IMR-90 (cell line): ENCODE data around the gene CDC42BPA. TPM values are rescaled to one million over a fixed set of nuclear protein-coding genes. Genes with fewer than 3 reads are reported as not detected.

ENCODE experiments used
- ATAC-seq: fragments of 200-7000 bp; cut with Tn5 transposase; 2 replicates; pipeline ENCODE4 v1.9.1; 2020; ENCODE audit warnings: low read depth, mild to moderate bottlenecking, moderate library complexity
- BruUV-seq: library from RNA; stranded (reverse); fragments of 400-500 nt; replicated peaks from 2 replicates; lab custom pipeline; 2021; lab: Mats Ljungman, UMichigan
- CTCF ChIA-PET: fragments of 300-600 bp; formaldehyde crosslinking; extraction: SDS; loops from one replicate; lab custom pipeline; 2021; ENCODE audit warnings: antibody characterized with exemption; lab: Yijun Ruan, JAX
- POLR2A ChIA-PET: fragments of 300-600 bp; sonication (Branson Sonifier 250); formaldehyde crosslinking; loops from one replicate; lab custom pipeline; 2022; ENCODE audit warnings: antibody characterized with exemption; ENCODE audit not compliant: unreplicated experiment; lab: Charles Lee
- DNase-seq: peaks from one replicate; pipeline ENCODE4 v3.0.0; 2013
- H2AFZ ChIP-seq: replicated peaks from 2 replicates; pipeline ENCODE3; 2013; ENCODE audit warnings: low read length, mild to moderate bottlenecking; ENCODE audit not compliant: poor library complexity
- H2AK5ac ChIP-seq: 2 replicates; pipeline ENCODE4 v1.6.1; 2013; ENCODE audit warnings: low read depth, low read length, inconsistent platforms
- H2AK9ac ChIP-seq: replicated peaks from 2 replicates; pipeline ENCODE3; 2013; ENCODE audit warnings: mild to moderate bottlenecking, low read depth, low read length, moderate library complexity; ENCODE audit not compliant: poor library complexity
- H2BK120ac ChIP-seq: 2 replicates; pipeline ENCODE4 v1.6.1; 2013; ENCODE audit warnings: low read depth, low read length, inconsistent platforms
- H2BK15ac ChIP-seq: 3 replicates; pipeline ENCODE4 v1.6.1; 2013; ENCODE audit warnings: low read depth, low read length, inconsistent platforms
- H2BK20ac ChIP-seq: 2 replicates; pipeline ENCODE4 v1.6.1; 2013; ENCODE audit warnings: low read depth, mild to moderate bottlenecking, inconsistent platforms, low read length, moderate library complexity
- H2BK5ac ChIP-seq: 2 replicates; pipeline ENCODE4 v1.6.1; 2013; ENCODE audit warnings: mild to moderate bottlenecking, low read depth, low read length, inconsistent platforms; ENCODE audit not compliant: poor library complexity, severe bottlenecking
- H3K14ac ChIP-seq: replicated peaks from 2 replicates; pipeline ENCODE4 v1.6.1; 2013; ENCODE audit warnings: low read depth, low read length, inconsistent platforms
- H3K18ac ChIP-seq: 2 replicates; pipeline ENCODE4 v1.6.1; 2013; ENCODE audit warnings: low read depth, low read length, control low read depth
- H3K23ac ChIP-seq: 2 replicates; pipeline ENCODE4 v1.6.1; 2013; ENCODE audit warnings: low read depth, low read length, inconsistent platforms
- H3K27ac ChIP-seq: 2 replicates; pipeline ENCODE4 v1.5.1; 2013; ENCODE audit warnings: mild to moderate bottlenecking, control low read depth, low read length; ENCODE audit not compliant: insufficient read depth
- H3K27me3 ChIP-seq: 2 replicates; pipeline ENCODE4 v1.6.1; 2013; ENCODE audit warnings: low read length; ENCODE audit not compliant: control insufficient read depth, insufficient read depth
- H3K36me3 ChIP-seq: 2 replicates; pipeline ENCODE4 v1.6.1; 2013; ENCODE audit warnings: low read length, mixed read lengths; ENCODE audit not compliant: control insufficient read depth, insufficient read depth
- H3K4ac ChIP-seq: 2 replicates; pipeline ENCODE4 v1.6.1; 2013; ENCODE audit warnings: low read depth, low read length, inconsistent platforms
- H3K4me1 ChIP-seq: 2 replicates; pipeline ENCODE4 v1.6.1; 2013; ENCODE audit warnings: low read length, mixed read lengths; ENCODE audit not compliant: control insufficient read depth, insufficient read depth
- H3K4me2 ChIP-seq: 2 replicates; pipeline ENCODE4 v1.6.1; 2013; ENCODE audit warnings: low read depth, mild to moderate bottlenecking, control low read depth, low read length, moderate library complexity
- H3K4me3 ChIP-seq: 2 replicates; pipeline ENCODE4 v1.5.1; 2013; ENCODE audit warnings: low read depth, mild to moderate bottlenecking, control low read depth, low read length, moderate library complexity; ENCODE audit not compliant: insufficient read depth
- H3K56ac ChIP-seq: 2 replicates; pipeline ENCODE4 v1.6.1; 2013; ENCODE audit warnings: low read length, inconsistent platforms; ENCODE audit not compliant: insufficient read depth; ENCODE audit errors: extremely low read depth
- H3K79me1 ChIP-seq, 2 experiments: 2 replicates each; pipeline ENCODE4 v1.6.1; 2013; ENCODE audit warnings: low read length in 2 of 2, inconsistent platforms in 1 of 2, low read depth in 1 of 2
- H3K9ac ChIP-seq: 2 replicates; pipeline ENCODE4 v1.6.1; 2013; ENCODE audit warnings: low read depth, low read length, control low read depth
- H3K9me1 ChIP-seq: 2 replicates; pipeline ENCODE4 v1.6.1; 2013; ENCODE audit warnings: low read length, inconsistent platforms; ENCODE audit not compliant: insufficient read depth
- H3K9me3 ChIP-seq: 2 replicates; pipeline ENCODE4 v1.6.1; 2013; ENCODE audit warnings: low read length; ENCODE audit not compliant: control insufficient read depth, insufficient read depth
- H4K20me1 ChIP-seq: 2 replicates; pipeline ENCODE4 v1.6.1; 2013; ENCODE audit warnings: low read length, inconsistent platforms; ENCODE audit not compliant: insufficient read depth
- H4K5ac ChIP-seq: 2 replicates; pipeline ENCODE4 v1.6.1; 2013; ENCODE audit warnings: mild to moderate bottlenecking, low read depth, low read length, control low read depth
- H4K8ac ChIP-seq, 2 experiments: 2 replicates each; pipeline ENCODE4 v1.6.1; 2013; ENCODE audit warnings: low read depth in 2 of 2, low read length in 2 of 2, control low read depth in 1 of 2, inconsistent platforms in 1 of 2
- H4K91ac ChIP-seq: 2 replicates; pipeline ENCODE4 v1.6.1; 2013; ENCODE audit warnings: low read depth, low read length, inconsistent platforms; ENCODE audit not compliant: insufficient read depth
- BHLHE40 ChIP-seq: fragments of 150-350 bp; IDR thresholded peaks from 2 replicates; pipeline ENCODE4 v1.6.1; 2016; ENCODE audit warnings: mild to moderate bottlenecking, low read depth, low read length
- CEBPB ChIP-seq: IDR thresholded peaks from 2 replicates; pipeline ENCODE4 v1.6.1; 2012; ENCODE audit warnings: low read depth, low read length, improper control_type of control experiment
- CHD1 ChIP-seq: IDR thresholded peaks from 2 replicates; pipeline ENCODE4 v1.6.1; 2012; ENCODE audit warnings: low read depth, low read length, improper control_type of control experiment
- FOS ChIP-seq: fragments of 150-350 bp; IDR thresholded peaks from 2 replicates; pipeline ENCODE4 v1.6.1; 2016; ENCODE audit warnings: low read depth, low read length
- MAFK ChIP-seq: IDR thresholded peaks from 2 replicates; pipeline ENCODE4 v1.6.1; 2012; ENCODE audit warnings: low read depth, low read length, improper control_type of control experiment
- MAZ ChIP-seq: IDR thresholded peaks from 2 replicates; pipeline ENCODE4 v1.6.1; 2012; ENCODE audit warnings: low read depth, mild to moderate bottlenecking, low read length, improper control_type of control experiment, moderate library complexity, borderline replicate concordance
- MXI1 ChIP-seq: IDR thresholded peaks from 2 replicates; pipeline ENCODE4 v1.6.1; 2012; ENCODE audit warnings: low read depth, mild to moderate bottlenecking, low read length, moderate library complexity, borderline replicate concordance
- NFE2L2 ChIP-seq: fragments of 150-350 bp; IDR thresholded peaks from 2 replicates; pipeline ENCODE4 v1.6.1; 2016; ENCODE audit warnings: low read depth, mild to moderate bottlenecking, low read length
- POLR2A ChIP-seq: IDR thresholded peaks from 2 replicates; pipeline ENCODE4 v1.6.1; 2012; ENCODE audit warnings: mild to moderate bottlenecking, low read depth, low read length
- RAD21 ChIP-seq: IDR thresholded peaks from 2 replicates; pipeline ENCODE4 v1.6.1; 2012; ENCODE audit warnings: low read length, improper control_type of control experiment
- RCOR1 ChIP-seq: IDR thresholded peaks from 2 replicates; pipeline ENCODE4 v1.6.1; 2012; ENCODE audit warnings: mild to moderate bottlenecking, low read length, improper control_type of control experiment; ENCODE audit not compliant: insufficient replicate concordance
- RFX5 ChIP-seq: IDR thresholded peaks from 2 replicates; pipeline ENCODE4 v1.8.0; 2012; ENCODE audit warnings: low read depth, mild to moderate bottlenecking, low read length, moderate library complexity
- SMC3 ChIP-seq: fragments of 150-350 bp; IDR thresholded peaks from 2 replicates; pipeline ENCODE4 v1.6.1; 2016; ENCODE audit warnings: low read depth, mild to moderate bottlenecking, antibody characterized with exemption, low read length, moderate library complexity
- WGBS, 2 experiments: methylation state at CpG; one replicate each; pipeline versions ENCODE4 v1.1.5 to v1.1.7; 2013; ENCODE audit warnings: missing lambda C conversion rate in 2 of 2; ENCODE audit not compliant: insufficient read length in 1 of 2; ENCODE audit errors: extremely low coverage in 2 of 2; 5-methylcytosine and 5-hydroxymethylcytosine counted together
- dilution Hi-C: fragments of 300-500 bp; cut with HindIII; formaldehyde crosslinking; loops from one replicate; pipeline ENCODE4 v1.14.3; 2018; ENCODE audit warnings: low sequenced_read_pairs; ENCODE audit not compliant: unreplicated experiment
- in situ Hi-C: fragments of 300-500 bp; cut with MboI; formaldehyde crosslinking; loops from 3 replicates; pipeline ENCODE4 v1.14.3; 2019; ENCODE audit warnings: low sequenced_read_pairs, inconsistent platforms, mixed read lengths
- intact Hi-C: fragments of 100-400 bp; cut with micrococcal nuclease; formaldehyde crosslinking; loops from 2 replicates; pipeline ENCODE4 v1.10.0; 2022
- polyA plus RNA-seq, 3 experiments: library from polyadenylated mRNA; depleted of rRNA; stranded (reverse); fragments of >200 nt; gene quantifications; 2 replicates each; pipeline ENCODE4 v1.2.3, GENCODE V29; 2012; ENCODE audit warnings: low replicate concordance in 1 of 3
- total RNA-seq: library from RNA; depleted of rRNA; stranded (reverse); fragments of >200 nt; gene quantifications from 2 replicates; pipeline ENCODE4 v1.2.3, GENCODE V29; 2012
- TF ChIP-seq, protein P1 (sequence below): fragments of 150-350 bp; IDR thresholded peaks from 2 replicates; pipeline ENCODE4 v1.6.1; 2016; ENCODE audit warnings: low read depth, mild to moderate bottlenecking, low read length, moderate library complexity, borderline replicate concordance
- TF ChIP-seq, protein P2 (sequence below): fragments of 150-350 bp; IDR thresholded peaks from 2 replicates; pipeline ENCODE4 v1.6.1; 2017; ENCODE audit warnings: mild to moderate bottlenecking, antibody characterized with exemption, low read length, low read depth
- TF ChIP-seq, protein P3 (sequence below): conservative IDR thresholded peaks from 2 replicates; pipeline ENCODE4 v1.5.1; 2012; ENCODE audit warnings: mild to moderate bottlenecking, low read depth, low read length, improper control_type of control experiment

The CDC42BPA gene
- total and polyA plus RNA-seq, 2 of the 4 experiments (the other 2 are of a cell fraction): 9.4 to 27.8 TPM

DNA sequence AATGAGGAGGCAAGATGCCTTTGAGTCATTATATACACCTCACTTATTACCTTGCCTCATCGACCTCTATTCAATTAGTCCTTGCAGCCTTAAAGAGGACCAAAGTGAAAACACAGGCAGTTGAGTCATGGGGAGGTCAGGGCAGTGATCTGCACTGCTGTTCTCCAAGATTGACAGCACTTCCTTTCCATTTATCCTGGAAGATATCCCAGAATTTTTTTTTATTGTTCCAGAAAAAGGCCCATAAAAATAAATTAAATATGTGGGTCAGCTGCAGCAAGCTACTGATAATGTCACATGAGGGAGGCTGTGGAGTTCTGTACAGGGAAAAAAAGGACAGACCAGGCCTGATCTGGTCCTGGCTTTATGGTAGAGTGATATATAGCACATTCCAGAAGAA lies 33.2 kb upstream of the CDC42BPA start:
- H2BK20ac ChIP-seq: no peak overlapping the region
- H3K4me2 ChIP-seq: no peak overlapping the region
- no peak overlapping the region for H3K18ac ChIP-seq
- no peaks in the 10 kb centered on the region for H3K79me1 ChIP-seq
- no peaks in the 10 kb centered on the region for H3K36me3 ChIP-seq
- no peak overlapping the region for H3K9ac ChIP-seq
- no peak overlapping the region for H2BK120ac ChIP-seq
- dilution Hi-C loops (no loop called here), in situ Hi-C loops (no loop called here), intact Hi-C loops (no loop called here)
- H3K27ac ChIP-seq: no peak overlapping the region
- no peak overlapping the region for H4K91ac ChIP-seq
- H3K4me1 ChIP-seq: peaks cover 2% of the 10 kb centered on the region; the same call in 1 of the 2 replicates
- no peak overlapping the region for H2BK15ac ChIP-seq
- no peak overlapping the region for H3K4ac ChIP-seq
- H2AK9ac ChIP-seq: no peak overlapping the region
- DNase-seq (peak; percentile 40), ATAC-seq (no peak; the same call in 1 of the 2 replicates)
- CTCF ChIA-PET: no interaction called here
- TF ChIP-seq POLR2A (no peak), MAFK (no peak), CHD1 (no peak), MXI1 (no peak), FOS (no peak), RCOR1 (no peak), RAD21 (no peak), NFE2L2 (no peak), RFX5 (no peak), BHLHE40 (no peak), SMC3 (no peak), CEBPB (no peak), MAZ (no peak)
- TF ChIP-seq, protein P1, sequence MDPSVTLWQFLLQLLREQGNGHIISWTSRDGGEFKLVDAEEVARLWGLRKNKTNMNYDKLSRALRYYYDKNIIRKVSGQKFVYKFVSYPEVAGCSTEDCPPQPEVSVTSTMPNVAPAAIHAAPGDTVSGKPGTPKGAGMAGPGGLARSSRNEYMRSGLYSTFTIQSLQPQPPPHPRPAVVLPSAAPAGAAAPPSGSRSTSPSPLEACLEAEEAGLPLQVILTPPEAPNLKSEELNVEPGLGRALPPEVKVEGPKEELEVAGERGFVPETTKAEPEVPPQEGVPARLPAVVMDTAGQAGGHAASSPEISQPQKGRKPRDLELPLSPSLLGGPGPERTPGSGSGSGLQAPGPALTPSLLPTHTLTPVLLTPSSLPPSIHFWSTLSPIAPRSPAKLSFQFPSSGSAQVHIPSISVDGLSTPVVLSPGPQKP: no peak
- TF ChIP-seq, protein P2, sequence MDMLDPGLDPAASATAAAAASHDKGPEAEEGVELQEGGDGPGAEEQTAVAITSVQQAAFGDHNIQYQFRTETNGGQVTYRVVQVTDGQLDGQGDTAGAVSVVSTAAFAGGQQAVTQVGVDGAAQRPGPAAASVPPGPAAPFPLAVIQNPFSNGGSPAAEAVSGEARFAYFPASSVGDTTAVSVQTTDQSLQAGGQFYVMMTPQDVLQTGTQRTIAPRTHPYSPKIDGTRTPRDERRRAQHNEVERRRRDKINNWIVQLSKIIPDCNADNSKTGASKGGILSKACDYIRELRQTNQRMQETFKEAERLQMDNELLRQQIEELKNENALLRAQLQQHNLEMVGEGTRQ: no peak
- TF ChIP-seq, protein P3, sequence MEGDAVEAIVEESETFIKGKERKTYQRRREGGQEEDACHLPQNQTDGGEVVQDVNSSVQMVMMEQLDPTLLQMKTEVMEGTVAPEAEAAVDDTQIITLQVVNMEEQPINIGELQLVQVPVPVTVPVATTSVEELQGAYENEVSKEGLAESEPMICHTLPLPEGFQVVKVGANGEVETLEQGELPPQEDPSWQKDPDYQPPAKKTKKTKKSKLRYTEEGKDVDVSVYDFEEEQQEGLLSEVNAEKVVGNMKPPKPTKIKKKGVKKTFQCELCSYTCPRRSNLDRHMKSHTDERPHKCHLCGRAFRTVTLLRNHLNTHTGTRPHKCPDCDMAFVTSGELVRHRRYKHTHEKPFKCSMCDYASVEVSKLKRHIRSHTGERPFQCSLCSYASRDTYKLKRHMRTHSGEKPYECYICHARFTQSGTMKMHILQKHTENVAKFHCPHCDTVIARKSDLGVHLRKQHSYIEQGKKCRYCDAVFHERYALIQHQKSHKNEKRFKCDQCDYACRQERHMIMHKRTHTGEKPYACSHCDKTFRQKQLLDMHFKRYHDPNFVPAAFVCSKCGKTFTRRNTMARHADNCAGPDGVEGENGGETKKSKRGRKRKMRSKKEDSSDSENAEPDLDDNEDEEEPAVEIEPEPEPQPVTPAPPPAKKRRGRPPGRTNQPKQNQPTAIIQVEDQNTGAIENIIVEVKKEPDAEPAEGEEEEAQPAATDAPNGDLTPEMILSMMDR: no peak
- H3K14ac ChIP-seq: no peak overlapping the region
- H2AK5ac ChIP-seq: no peak overlapping the region
- no peak overlapping the region for H2BK5ac ChIP-seq
- 0 out of 2 replicates have a peak, but pooled peaks cover under 1% of the 10 kb centered on the region for H3K9me1 ChIP-seq
- no CpG with 5 or more reads among the region's 1 CpG for WGBS, 2 experiments
- BruUV-seq: no TSS peak
- no peak overlapping the region for H3K4me3 ChIP-seq
- H4K5ac ChIP-seq: no peak overlapping the region
- H3K27me3 ChIP-seq: no peaks in the 10 kb centered on the region
- no peak overlapping the region for H4K8ac ChIP-seq
- POLR2A ChIA-PET: no interaction called here
- no peak overlapping the region for H3K23ac ChIP-seq
- H2AFZ ChIP-seq: no peak overlapping the region
- H3K9me3 ChIP-seq: no peaks in the 10 kb centered on the region
- no peaks in the 10 kb centered on the region for H4K20me1 ChIP-seq
- no peak overlapping the region for H3K56ac ChIP-seq
